Activated B cell treated with CpG ODN at 0.5 μM for 24 hours (primary cell): ENCODE data around the gene HOXB5. TPM values are rescaled to one million over a fixed set of nuclear protein-coding genes. Genes with fewer than 3 reads are reported as not detected.

Experiments
- ATAC-seq: fragments of 200-7000 bp; cut with Tn5 transposase; one replicate; pipeline ENCODE4 v1.10.0; 2021; ENCODE audit warnings: low read depth, mild to moderate bottlenecking, moderate library complexity
- CTCF ChIA-PET: fragments of 350-600 bp; sonication (Branson Sonifier 250); formaldehyde crosslinking; loops from one replicate; lab custom pipeline; 2021; ENCODE audit warnings: antibody characterized with exemption; lab: Charles Lee
- POLR2A ChIA-PET: fragments of 350-600 bp; sonication (Branson Sonifier 250); formaldehyde crosslinking; loops from one replicate; lab custom pipeline; 2021; ENCODE audit warnings: antibody characterized with exemption; lab: Charles Lee
- DNase-seq: peaks from one replicate; pipeline ENCODE4 v3.0.0; 2022
- H3K27ac Mint-ChIP-seq: one replicate; pipeline ENCODE4 v1.8.0; 2020; ENCODE audit warnings: mixed read lengths
- H3K27me3 Mint-ChIP-seq: one replicate; pipeline ENCODE4 v1.8.0; 2021; ENCODE audit warnings: mixed read lengths
- H3K36me3 Mint-ChIP-seq: one replicate; pipeline ENCODE4 v1.8.0; 2021; ENCODE audit warnings: low read depth, mixed read lengths
- H3K4me1 Mint-ChIP-seq: one replicate; pipeline ENCODE4 v1.8.0; 2021; ENCODE audit warnings: mixed read lengths
- H3K4me3 Mint-ChIP-seq: one replicate; pipeline ENCODE4 v1.8.0; 2020; ENCODE audit warnings: mild to moderate bottlenecking, mixed read lengths
- H3K9me3 Mint-ChIP-seq: one replicate; pipeline ENCODE4 v1.8.0; 2020; ENCODE audit warnings: mixed read lengths
- intact Hi-C: fragments of 100-400 bp; cut with micrococcal nuclease; formaldehyde crosslinking; loops from one replicate; pipeline ENCODE4 v1.15.1; 2024
- total RNA-seq: library from RNA; stranded (reverse); gene quantifications from 2 replicates; pipeline ENCODE4 v1.2.3, GENCODE V29; 2022
- TF ChIP-seq, protein P1 (sequence below): fragments of 200-600 bp; IDR thresholded peaks from one replicate; pipeline ENCODE4 v1.8.0; 2022; ENCODE audit warnings: antibody characterized with exemption, mild to moderate bottlenecking

Gene HOXB5
- total RNA-seq, 1 donor from 2014 or later = not detected

DNA sequence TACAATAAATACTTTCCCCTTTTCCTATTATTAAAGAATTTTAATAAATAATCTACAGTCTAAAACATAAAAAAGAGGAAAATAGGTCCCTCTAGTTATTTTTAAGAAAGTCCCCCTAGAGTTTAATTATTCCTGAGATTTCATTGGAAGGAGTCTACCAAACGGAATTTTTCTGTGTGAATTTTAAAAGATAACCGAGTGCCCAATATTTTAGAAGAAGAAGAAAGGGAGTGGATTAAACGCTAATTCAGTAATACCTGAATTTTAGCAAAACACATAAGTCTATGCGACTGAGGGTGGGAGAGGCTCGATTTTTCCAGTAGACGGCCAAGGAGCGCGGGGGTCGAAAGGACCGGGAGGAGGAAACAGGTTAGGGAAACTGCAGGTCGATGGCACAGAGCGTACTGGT lies 50.9 kb downstream of the HOXB5 start:
- no peak for DNase-seq
- intact Hi-C loops = loop anchor here (5.0 kb wide), 1 partner anchor 1135 kb away; the partner anchor contains the start of gene SPOP
- H3K9me3 Mint-ChIP-seq = no peaks in the 10 kb centered on the region
- peaks cover 5% of the 10 kb centered on the region for H3K36me3 Mint-ChIP-seq
- POLR2A ChIA-PET = no interaction called here
- peak overlapping the region; percentile 76 for H3K27ac Mint-ChIP-seq
- H3K4me1 Mint-ChIP-seq = peaks cover 34% of the 10 kb centered on the region
- peaks cover 35% of the 10 kb centered on the region for H3K27me3 Mint-ChIP-seq
- TF ChIP-seq, protein P1, sequence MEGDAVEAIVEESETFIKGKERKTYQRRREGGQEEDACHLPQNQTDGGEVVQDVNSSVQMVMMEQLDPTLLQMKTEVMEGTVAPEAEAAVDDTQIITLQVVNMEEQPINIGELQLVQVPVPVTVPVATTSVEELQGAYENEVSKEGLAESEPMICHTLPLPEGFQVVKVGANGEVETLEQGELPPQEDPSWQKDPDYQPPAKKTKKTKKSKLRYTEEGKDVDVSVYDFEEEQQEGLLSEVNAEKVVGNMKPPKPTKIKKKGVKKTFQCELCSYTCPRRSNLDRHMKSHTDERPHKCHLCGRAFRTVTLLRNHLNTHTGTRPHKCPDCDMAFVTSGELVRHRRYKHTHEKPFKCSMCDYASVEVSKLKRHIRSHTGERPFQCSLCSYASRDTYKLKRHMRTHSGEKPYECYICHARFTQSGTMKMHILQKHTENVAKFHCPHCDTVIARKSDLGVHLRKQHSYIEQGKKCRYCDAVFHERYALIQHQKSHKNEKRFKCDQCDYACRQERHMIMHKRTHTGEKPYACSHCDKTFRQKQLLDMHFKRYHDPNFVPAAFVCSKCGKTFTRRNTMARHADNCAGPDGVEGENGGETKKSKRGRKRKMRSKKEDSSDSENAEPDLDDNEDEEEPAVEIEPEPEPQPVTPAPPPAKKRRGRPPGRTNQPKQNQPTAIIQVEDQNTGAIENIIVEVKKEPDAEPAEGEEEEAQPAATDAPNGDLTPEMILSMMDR = no peak
- CTCF ChIA-PET = no interaction called here
- no peak for ATAC-seq
- peak overlapping the region; percentile 89 for H3K4me3 Mint-ChIP-seq

DNA sequence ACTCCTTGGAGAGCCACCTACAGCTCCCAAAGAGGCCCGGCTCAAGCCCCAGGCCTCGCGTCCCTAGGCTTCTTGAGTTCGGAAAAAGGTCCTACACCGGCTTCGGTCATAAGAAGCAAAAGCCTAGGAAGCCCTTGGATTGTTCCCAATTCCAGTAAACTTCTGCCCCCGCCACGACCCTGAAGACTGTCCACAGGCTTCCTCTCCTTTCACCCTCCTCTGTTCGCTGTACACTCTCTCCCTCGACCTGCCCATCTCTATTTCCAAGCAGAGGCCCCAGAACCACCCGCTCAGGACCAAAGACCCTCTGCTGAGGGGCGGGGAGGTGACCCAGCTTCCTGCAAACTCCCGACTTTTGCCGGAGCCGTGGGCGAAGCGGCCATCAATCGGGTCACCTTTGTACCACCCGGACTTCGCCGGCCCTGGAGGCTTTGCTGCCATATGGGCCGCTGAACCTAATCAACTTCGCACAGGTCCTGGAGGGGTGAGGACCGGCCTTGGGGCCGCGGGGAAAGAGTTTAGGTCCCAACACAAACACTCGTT lies 51.4 kb downstream of the HOXB5 start:
- CTCF ChIA-PET = no interaction called here
- no peak for ATAC-seq
- Mint-ChIP-seq H3K9me3 (no peaks in the 10 kb centered on the region), H3K27ac (peak overlapping the region; percentile 92), H3K27me3 (peaks cover 40% of the 10 kb centered on the region), H3K4me3 (peak overlapping the region; percentile 87), H3K4me1 (peaks cover 33% of the 10 kb centered on the region), H3K36me3 (peaks cover 5% of the 10 kb centered on the region)
- POLR2A ChIA-PET = interaction anchor here (1.2 to 1.3 kb wide), 2 partner anchors 37 to 646 kb away, joined by 3 to 4 read pairs; partner anchors contain the start of gene SP2
- peak; percentile 21 for DNase-seq
- intact Hi-C loops = loop anchor here (5.0 kb wide), 1 partner anchor 1135 kb away; the partner anchor contains the start of gene SPOP
- TF ChIP-seq, protein P1 = no peak

DNA sequence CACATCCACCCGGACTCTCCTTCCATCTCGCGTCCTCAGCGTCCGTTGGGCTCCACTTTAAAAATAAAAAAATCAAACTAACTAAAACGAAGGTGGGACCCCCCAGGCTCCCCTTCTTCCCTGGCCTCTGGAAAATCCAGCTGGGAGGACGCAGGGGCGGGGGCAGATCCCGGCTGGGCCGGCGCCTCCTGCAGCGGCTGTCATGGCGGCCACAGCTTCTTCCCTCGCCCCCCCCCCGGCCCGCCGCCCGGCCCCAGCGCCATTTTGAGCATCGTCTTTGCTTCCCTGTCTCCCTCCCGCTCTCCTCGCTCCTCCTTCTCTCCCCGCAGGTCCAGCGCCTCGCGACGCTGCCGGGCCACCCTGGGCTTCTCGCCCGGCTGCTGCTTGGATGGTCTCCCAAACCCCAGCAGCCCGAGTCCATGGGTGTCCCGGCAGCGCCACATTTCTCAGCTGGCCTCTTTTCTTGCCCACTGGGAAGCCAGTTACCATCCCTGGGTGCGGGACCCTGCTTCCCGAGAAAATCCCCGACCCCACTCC lies 51.9 kb downstream of the HOXB5 start:
- peaks cover 42% of the 10 kb centered on the region for H3K27me3 Mint-ChIP-seq
- ChIA-PET POLR2A (interaction anchor here (1.2 to 1.3 kb wide), 2 partner anchors 37 to 646 kb away, joined by 3 to 4 read pairs; partner anchors contain the start of gene SP2), CTCF (interaction anchor here (1.2 kb wide), 1 partner anchor 42 kb away, joined by 4 read pairs; no protein-coding TSS in a partner anchor)
- H3K36me3 Mint-ChIP-seq = peaks cover 5% of the 10 kb centered on the region
- TF ChIP-seq, protein P1 = no peak
- intact Hi-C loops = loop anchor here (2.0 to 5.0 kb wide), 2 partner anchors 29 to 1136 kb away; partner anchors contain the start of gene SPOP
- H3K4me3 Mint-ChIP-seq = peak overlapping the region; percentile 87
- ATAC-seq (peak; percentile 32), DNase-seq (peak; percentile 44)
- peaks cover 33% of the 10 kb centered on the region for H3K4me1 Mint-ChIP-seq
- no peaks in the 10 kb centered on the region for H3K9me3 Mint-ChIP-seq
- peak overlapping the region; percentile 92 for H3K27ac Mint-ChIP-seq

Other genes with a start within 250 kb of the HOXB5 start
- gene SKAP1, start 163.6 kb downstream of the HOXB5 start, total RNA-seq = 24.3 and 25.3 TPM in 2 replicates
- not detected in 2 replicates for gene HOXB1, start 62.8 kb downstream of the HOXB5 start, total RNA-seq
- gene HOXB2, start 48.7 kb downstream of the HOXB5 start, total RNA-seq = 2.2 and 2.9 TPM in 2 replicates
- 0.88 and 1.4 TPM in 2 replicates for gene HOXB4, start 15.4 kb downstream of the HOXB5 start, total RNA-seq
- gene HOXB3, start 3.5 kb downstream of the HOXB5 start, total RNA-seq = 1.4 and 2.6 TPM in 2 replicates
- gene HOXB6, start 11.2 kb upstream of the HOXB5 start, total RNA-seq = not detected in 2 replicates
- 0.60 and 0.93 TPM in 2 replicates for gene HOXB7, start 17.2 kb upstream of the HOXB5 start, total RNA-seq
- gene HOXB8, start 21.5 kb upstream of the HOXB5 start, total RNA-seq = not detected in 2 replicates
- 0.13 TPM in 1 of 2 replicates, not detected in the other for gene HOXB9, start 32.6 kb upstream of the HOXB5 start, total RNA-seq
- gene PRAC1, start 128.7 kb upstream of the HOXB5 start, total RNA-seq = not detected in 2 replicates
- gene PRAC2, start 129.4 kb upstream of the HOXB5 start, total RNA-seq = not detected in 2 replicates
- gene HOXB13, start 135.0 kb upstream of the HOXB5 start, total RNA-seq = not detected in 2 replicates
- not detected in 2 replicates for gene TTLL6, start 223.4 kb upstream of the HOXB5 start, total RNA-seq
- 115 TPM in 2 replicates for gene CALCOCO2, start 237.3 kb upstream of the HOXB5 start, total RNA-seq